ENCODE data around the gene NOP10.

GRCh38 chr15:34347951-34348638 is 5.2 kb upstream of the NOP10 start:
- TF ChIP-seq CTCF (conservative IDR thresholded peaks at IDR 0.05 in 1 of 2, IDR thresholded peaks at IDR 0.05 in 1 of 2; ENCODE audit: low read depth in 1 of 2, low read length in 2 of 2), result no peak
- TF ChIP-seq EZH2 (IDR thresholded peaks at IDR 0.05; ENCODE audit: low read length, missing control alignments), result no peak

All from fibroblast of lung (primary cell).